Measurements from ENCODE around the gene CENPF.

DNA sequence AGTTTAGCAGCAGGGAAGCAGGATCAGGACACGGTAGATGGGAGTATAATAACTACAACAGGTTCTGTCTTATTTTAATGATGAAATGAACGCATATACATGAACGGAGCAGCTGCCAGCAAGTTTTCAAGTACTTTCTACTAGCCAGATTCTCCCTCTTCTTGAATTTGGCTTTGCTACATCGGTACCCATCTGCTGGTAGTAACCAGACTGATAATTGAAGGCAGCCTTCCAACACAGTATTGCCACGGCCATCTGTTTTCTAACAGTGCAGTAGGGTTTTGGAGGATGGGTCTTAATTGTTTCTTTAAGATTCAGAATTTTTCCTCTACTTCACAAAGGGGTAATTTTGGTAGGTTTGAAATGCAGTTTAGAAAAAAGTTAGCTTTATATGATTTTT is 33.4 kb downstream of the CENPF start:
- TF ChIP-seq, protein P1, sequence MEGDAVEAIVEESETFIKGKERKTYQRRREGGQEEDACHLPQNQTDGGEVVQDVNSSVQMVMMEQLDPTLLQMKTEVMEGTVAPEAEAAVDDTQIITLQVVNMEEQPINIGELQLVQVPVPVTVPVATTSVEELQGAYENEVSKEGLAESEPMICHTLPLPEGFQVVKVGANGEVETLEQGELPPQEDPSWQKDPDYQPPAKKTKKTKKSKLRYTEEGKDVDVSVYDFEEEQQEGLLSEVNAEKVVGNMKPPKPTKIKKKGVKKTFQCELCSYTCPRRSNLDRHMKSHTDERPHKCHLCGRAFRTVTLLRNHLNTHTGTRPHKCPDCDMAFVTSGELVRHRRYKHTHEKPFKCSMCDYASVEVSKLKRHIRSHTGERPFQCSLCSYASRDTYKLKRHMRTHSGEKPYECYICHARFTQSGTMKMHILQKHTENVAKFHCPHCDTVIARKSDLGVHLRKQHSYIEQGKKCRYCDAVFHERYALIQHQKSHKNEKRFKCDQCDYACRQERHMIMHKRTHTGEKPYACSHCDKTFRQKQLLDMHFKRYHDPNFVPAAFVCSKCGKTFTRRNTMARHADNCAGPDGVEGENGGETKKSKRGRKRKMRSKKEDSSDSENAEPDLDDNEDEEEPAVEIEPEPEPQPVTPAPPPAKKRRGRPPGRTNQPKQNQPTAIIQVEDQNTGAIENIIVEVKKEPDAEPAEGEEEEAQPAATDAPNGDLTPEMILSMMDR (conservative IDR thresholded peaks at IDR 0.05): no peak
- TF ChIP-seq ZFX (IDR thresholded peaks at IDR 0.05): no peak

Data from C4-2B (cell line).